Measurements from ENCODE around the gene PPP2R2C. TPM values are rescaled to one million over a fixed set of nuclear protein-coding genes. Genes with fewer than 3 reads are reported as not detected.

PPP2R2C gene
- polyA plus RNA-seq, 1 of the 3 experiments (the other 2 are of a cell fraction) = 0.21 TPM

- 38% methylated on average over 3 of the region's 6 CpGs for whole genome bisulfite sequencing (ENCODE audit: low lambda C conversion rate)
- ChIA-PET POLR2A (no interaction called here), CTCF (interaction anchor here (1.3 to 1.5 kb wide), 2 partner anchors 44 to 158 kb away, joined by 3 read pairs; no protein-coding TSS in a partner anchor)
- TF ChIP-seq ZBTB33 (IDR thresholded peaks at IDR 0.05; ENCODE audit: borderline replicate concordance, low read depth) (no peak), REST (IDR thresholded peaks at IDR 0.05; ENCODE audit: low read depth, low read length) (no peak), NRF1 (IDR thresholded peaks at IDR 0.05; ENCODE audit: low read depth, low read length) (no peak), MAX (IDR thresholded peaks at IDR 0.05; ENCODE audit: low read depth) (no peak), MXI1 (IDR thresholded peaks at IDR 0.05; ENCODE audit: low read depth, low read length) (no peak), FOXM1 (IDR thresholded peaks at IDR 0.05; ENCODE audit: low read depth) (no peak), FOSL2 (IDR thresholded peaks at IDR 0.05; ENCODE audit: borderline replicate concordance, low read depth) (no peak)
- H3K4me1 ChIP-seq (ENCODE audit: control insufficient read depth in 1 of 2, insufficient read depth in 2 of 2, low read depth in 1 of 2, low read length in 1 of 2) = no peaks in the 10 kb centered on the region
- no peak overlapping the region for H3K4me2 ChIP-seq
- no peak overlapping the region for H2AFZ ChIP-seq (ENCODE audit: low read depth)
- no peaks in the 10 kb centered on the region for H3K9me2 ChIP-seq
- no peaks in the 10 kb centered on the region for H3F3A ChIP-seq (replicated peaks; ENCODE audit: insufficient read depth)
- no peaks in the 10 kb centered on the region for H3K27me3 ChIP-seq (ENCODE audit: insufficient read depth)
- H3K4me3 ChIP-seq (ENCODE audit: low read depth in 2 of 2, low read length in 1 of 2) = no peak overlapping the region
- H3K79me2 ChIP-seq (ENCODE audit: insufficient read depth) = no peaks in the 10 kb centered on the region
- no peaks in the 10 kb centered on the region for H4K20me1 ChIP-seq (ENCODE audit: insufficient read depth)
- H3K9me3 ChIP-seq = no peaks in the 10 kb centered on the region
- no peaks in the 10 kb centered on the region for H3K36me3 ChIP-seq (replicated peaks in 1 of 2; ENCODE audit: control insufficient read depth in 1 of 2, insufficient read depth in 2 of 2, low read length in 1 of 2)
- no peak overlapping the region for H3K27ac ChIP-seq (ENCODE audit: low read depth in 2 of 2, low read length in 1 of 2)
- H3K9ac ChIP-seq = no peak overlapping the region
- DNase-seq = no peak
Observed at GRCh38 chr4:6492027-6492590, 19.7 kb upstream of the PPP2R2C start.

- no peaks in the 10 kb centered on the region for H3K9me2 ChIP-seq
- POLR2A ChIA-PET = no interaction called here
- no peaks in the 10 kb centered on the region for H3K4me1 ChIP-seq (ENCODE audit: control insufficient read depth in 1 of 2, insufficient read depth in 2 of 2, low read depth in 1 of 2, low read length in 1 of 2)
- no peak overlapping the region for H2AFZ ChIP-seq (ENCODE audit: low read depth)
- no peaks in the 10 kb centered on the region for H3K9me3 ChIP-seq
- no peak overlapping the region for H3K4me2 ChIP-seq
- no peak overlapping the region for H3K9ac ChIP-seq
- no peaks in the 10 kb centered on the region for H4K20me1 ChIP-seq (ENCODE audit: insufficient read depth)
- no peak for TF ChIP-seq REST (IDR thresholded peaks at IDR 0.05; ENCODE audit: low read depth, low read length)
- TF ChIP-seq ELF1 (IDR thresholded peaks at IDR 0.05) = no peak
- no peak for TF ChIP-seq CTCF (IDR thresholded peaks at IDR 0.05)
- no peak for TF ChIP-seq GATA2 (CRISPR knock-in tag; IDR thresholded peaks at IDR 0.05)
- TF ChIP-seq YY1 (IDR thresholded peaks at IDR 0.05; ENCODE audit: low read depth) = no peak
- TF ChIP-seq RXRA (IDR thresholded peaks at IDR 0.05; ENCODE audit: borderline replicate concordance, low read depth) = no peak
- TF ChIP-seq FOXJ3 (CRISPR knock-in tag; IDR thresholded peaks at IDR 0.05) = no peak
- TF ChIP-seq MAX (IDR thresholded peaks at IDR 0.05; ENCODE audit: low read depth) = no peak
- H3K79me2 ChIP-seq (ENCODE audit: insufficient read depth) = no peaks in the 10 kb centered on the region
- no peak overlapping the region for H3K27ac ChIP-seq (ENCODE audit: low read depth in 2 of 2, low read length in 1 of 2)
- H3F3A ChIP-seq (replicated peaks; ENCODE audit: insufficient read depth) = no peaks in the 10 kb centered on the region
- H3K27me3 ChIP-seq (ENCODE audit: insufficient read depth) = no peaks in the 10 kb centered on the region
- H3K4me3 ChIP-seq (ENCODE audit: low read depth in 2 of 2, low read length in 1 of 2) = no peak overlapping the region
- no peaks in the 10 kb centered on the region for H3K36me3 ChIP-seq (replicated peaks in 1 of 2; ENCODE audit: control insufficient read depth in 1 of 2, insufficient read depth in 2 of 2, low read length in 1 of 2)
- DNase-seq = no peak
- CTCF ChIA-PET = no interaction called here
Observed at GRCh38 chr4:6491235-6491634, 18.8 kb upstream of the PPP2R2C start.

Data from SK-N-SH (cell line).